G401 (cell line): ENCODE data around the gene ATAD3A. TPM values are rescaled to one million over a fixed set of nuclear protein-coding genes. Genes with fewer than 3 reads are reported as not detected.

Experiments
- DNase-seq: peaks from one replicate; pipeline ENCODE4 v3.0.0-alpha.2; 2015; ENCODE audit warnings: low spot score
- in situ Hi-C: cut with HindIII; loops from 2 replicates; pipeline ENCODE4 v1.10.0; 2016; ENCODE audit warnings: low sequenced_read_pairs, mixed read lengths
- total RNA-seq: library from RNA; depleted of rRNA; stranded (reverse); fragments of >200 nt; shearing (Covaris generic); gene quantifications from 2 replicates; pipeline ENCODE4 v1.2.3, GENCODE V29; 2014; rRNA removed

The ATAD3A gene
- total RNA-seq, 1 experiment from 2014 or later = 111 TPM

DNA sequence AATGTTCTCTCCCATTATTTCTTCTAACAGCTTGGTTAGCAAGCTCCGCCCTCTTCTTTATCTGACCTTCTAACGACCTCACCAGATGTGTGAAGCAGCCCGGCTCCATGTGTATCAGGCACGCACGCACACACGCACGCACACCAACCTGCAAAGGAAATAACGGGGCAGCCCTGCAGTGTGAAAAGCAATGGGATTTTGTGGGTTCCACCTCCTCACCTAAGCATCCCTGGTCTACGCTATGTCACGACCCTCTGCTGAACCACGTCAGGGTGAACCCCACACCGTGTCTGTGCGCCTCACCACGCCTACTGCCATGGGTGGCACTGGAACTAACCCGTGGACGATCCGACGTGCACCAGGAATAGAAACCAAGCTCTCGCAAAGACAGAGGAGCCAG lies 52.3 kb downstream of the ATAD3A start:
- no peak for DNase-seq
- in situ Hi-C loops = loop anchor here (10.0 kb wide), 1 partner anchor 189 kb away; the partner anchor contains the start of gene AURKAIP1

DNA sequence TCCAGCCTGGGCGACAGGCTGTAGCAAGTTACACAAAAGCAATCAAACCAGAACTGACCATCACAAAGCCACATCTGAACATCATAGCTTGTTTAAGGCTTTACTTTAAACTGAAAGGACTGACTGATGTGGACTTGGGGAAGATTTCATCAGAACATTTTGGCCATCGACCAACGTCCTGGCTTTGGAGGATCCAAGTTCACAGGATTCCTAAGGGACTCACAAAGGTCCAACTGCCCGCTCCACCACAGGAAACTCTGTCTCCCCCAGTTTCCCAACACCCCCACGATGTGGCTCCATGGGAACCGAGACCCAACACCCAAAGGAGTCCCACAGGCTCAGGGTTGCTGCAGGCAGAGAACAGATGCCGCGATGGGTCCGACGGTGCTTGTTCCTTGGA lies 53.4 kb downstream of the ATAD3A start:
- in situ Hi-C loops = loop anchor here (10.0 kb wide), 1 partner anchor 191 kb away; the partner anchor contains the start of gene AURKAIP1

GRCh38 chr1:1567152-1567875 lies 55.4 kb downstream of the ATAD3A start:
- DNase-seq = no peak
- in situ Hi-C loops = loop anchor here (10.0 kb wide), 1 partner anchor 193 kb away; the partner anchor contains the start of gene AURKAIP1

More for the DNA sequence above, 53.4 kb downstream of the ATAD3A start:
- no peak for DNase-seq

DNA sequence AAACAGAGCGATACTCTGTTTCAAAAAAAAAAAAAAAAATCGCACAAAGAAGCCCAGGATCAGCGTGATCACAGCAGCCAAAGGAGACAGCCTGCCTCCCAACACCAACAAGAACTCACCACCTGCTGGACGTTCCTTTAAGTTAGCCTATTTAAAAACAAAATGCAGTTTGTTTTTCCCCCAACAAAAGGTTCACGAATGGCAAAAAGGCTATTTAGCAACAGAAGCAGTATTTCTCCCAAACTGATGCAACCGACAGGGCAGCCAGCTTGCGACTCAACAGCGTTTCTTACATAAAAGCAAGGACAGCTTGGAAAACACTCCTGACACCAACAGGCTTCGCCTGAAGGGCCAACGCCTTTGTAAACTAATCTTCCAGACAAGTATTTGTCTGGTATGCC lies 55.9 kb downstream of the ATAD3A start:
- DNase-seq = no peak
- in situ Hi-C loops = loop anchor here (10.0 kb wide), 1 partner anchor 193 kb away; the partner anchor contains the start of gene AURKAIP1

- in situ Hi-C loops = loop anchor here (10.0 kb wide), 1 partner anchor 195 kb away; the partner anchor contains the start of gene AURKAIP1
- DNase-seq = no peak
Observed at GRCh38 chr1:1569341-1569740, 57.4 kb downstream of the ATAD3A start.

DNA sequence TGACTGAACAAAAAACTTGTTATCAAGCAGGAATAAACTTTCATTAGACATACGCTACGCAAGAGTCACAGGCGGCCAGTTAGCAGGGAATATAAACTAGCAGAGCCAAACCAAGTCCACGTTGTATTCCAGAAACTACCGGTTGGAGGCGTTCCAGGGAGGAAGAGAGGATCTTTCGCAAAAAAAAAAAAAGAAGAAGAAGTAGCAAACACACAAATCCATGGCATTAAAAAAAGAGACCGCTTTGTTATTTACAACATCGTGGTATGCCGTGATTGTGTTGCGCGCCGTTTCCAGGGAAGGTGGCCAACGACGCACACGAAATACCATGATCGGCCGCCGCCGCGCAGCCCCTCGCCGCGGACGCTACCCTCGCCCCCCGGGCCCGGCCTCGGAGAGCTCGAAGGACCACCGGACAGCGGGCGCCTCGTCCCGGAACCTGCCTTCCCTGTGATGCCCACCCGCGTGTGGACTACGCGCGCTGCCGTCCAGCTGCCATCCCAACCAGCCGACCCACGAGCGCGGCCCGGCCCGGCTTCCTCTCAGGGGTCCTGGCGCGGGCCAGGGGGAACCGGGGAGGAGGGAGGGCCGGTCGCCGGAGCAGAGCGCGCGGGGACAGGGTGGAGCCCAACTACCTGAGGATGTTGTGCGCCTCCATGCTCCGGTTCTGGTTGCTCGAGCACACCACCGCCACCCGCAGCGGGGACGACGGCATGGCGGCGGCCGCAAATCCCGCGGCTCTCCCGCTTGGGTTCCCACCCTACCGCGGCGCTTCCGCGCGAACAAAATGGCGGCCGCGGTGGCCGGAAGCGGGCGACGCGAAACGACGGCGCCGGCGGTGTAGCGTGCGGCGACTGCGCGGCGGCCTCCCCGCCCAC lies 62.1 kb downstream of the ATAD3A start:
- in situ Hi-C loops = no loop called here
- peak; percentile 37 for DNase-seq

DNA sequence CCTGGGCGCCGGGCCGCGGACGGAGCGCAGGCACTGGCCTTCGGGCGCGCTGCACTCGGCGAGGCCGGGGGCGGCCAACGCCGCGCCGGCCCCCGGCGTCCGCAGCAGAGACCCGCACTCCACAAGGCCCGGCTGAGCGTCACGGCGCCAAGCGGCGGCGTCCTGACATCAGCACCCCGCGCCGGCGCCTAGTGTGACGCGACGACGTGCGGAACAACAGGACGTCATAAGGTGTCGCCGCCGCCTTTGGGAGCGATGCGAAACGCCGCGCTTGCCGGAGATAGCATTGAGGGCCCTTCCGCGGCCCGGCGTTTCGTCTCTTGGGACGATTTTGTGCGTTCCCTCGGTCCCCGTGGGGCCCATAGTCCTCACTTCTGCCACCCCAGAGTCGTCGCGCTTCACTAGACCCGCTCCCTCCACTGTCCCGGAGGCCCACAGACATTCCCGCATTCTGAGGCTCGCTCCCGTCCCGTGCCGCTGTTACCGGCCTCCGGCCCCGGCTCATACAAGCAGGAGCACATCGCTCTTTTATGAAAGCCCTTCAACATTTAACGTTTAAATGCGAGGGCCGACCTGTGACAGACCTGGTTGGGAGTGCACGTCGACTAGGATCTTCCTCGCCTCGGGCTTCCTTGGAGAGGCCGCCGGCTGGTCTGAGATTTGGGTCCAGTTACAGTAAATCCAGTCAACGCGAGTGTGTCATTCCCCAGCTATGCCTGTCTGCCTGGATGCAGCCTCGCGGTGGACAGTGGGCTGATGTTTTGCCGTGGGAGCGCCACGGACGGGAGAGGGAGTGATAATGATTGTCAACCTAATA lies 63.0 kb downstream of the ATAD3A start, which contains the start of gene SSU72:
SSU72 (minus strand) TSS at position 143 of the 817 bp plus-strand sequence. CDS start 306 bp downstream, outside the sequence.
- in situ Hi-C loops = no loop called here
- DNase-seq = peak; percentile 86

DNA sequence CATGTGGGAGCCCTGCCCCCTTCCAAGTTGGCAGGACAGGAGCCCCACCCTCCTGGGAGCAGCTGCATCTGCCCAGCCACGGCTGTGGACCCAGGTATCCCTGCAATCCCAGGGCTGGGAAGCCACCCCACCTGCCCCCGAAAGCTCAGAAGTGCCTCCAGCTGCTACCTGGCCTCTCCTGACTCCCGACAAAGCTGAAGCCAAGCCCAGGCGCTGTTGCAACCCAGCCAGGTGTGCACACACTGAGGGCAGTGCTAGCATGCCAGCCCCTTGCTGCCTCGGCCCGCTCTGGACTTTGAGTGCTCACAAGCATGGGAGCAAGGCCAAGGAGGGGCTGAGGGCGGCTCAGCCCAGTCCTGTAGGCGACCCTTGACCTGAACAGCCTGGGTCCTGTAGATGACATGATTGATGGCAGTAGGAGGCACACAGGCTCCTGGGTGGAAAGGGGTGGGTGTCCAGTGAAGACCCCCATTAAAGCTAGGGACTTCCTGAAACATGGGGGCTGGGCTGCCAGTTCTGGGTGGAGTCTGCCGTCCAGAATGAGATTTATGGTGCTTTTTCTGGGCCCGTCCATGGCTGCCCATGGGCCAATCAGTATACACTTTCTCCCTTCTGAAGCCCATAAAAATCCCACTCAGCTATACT lies 65.5 kb downstream of the ATAD3A start:
- no peak for DNase-seq
- in situ Hi-C loops = no loop called here

GRCh38 chr1:1578371-1578940 lies 66.5 kb downstream of the ATAD3A start:
- in situ Hi-C loops = no loop called here
- DNase-seq = no peak

GRCh38 chr1:1582585-1583346 lies 70.8 kb downstream of the ATAD3A start:
- in situ Hi-C loops = no loop called here
- no peak for DNase-seq

DNA sequence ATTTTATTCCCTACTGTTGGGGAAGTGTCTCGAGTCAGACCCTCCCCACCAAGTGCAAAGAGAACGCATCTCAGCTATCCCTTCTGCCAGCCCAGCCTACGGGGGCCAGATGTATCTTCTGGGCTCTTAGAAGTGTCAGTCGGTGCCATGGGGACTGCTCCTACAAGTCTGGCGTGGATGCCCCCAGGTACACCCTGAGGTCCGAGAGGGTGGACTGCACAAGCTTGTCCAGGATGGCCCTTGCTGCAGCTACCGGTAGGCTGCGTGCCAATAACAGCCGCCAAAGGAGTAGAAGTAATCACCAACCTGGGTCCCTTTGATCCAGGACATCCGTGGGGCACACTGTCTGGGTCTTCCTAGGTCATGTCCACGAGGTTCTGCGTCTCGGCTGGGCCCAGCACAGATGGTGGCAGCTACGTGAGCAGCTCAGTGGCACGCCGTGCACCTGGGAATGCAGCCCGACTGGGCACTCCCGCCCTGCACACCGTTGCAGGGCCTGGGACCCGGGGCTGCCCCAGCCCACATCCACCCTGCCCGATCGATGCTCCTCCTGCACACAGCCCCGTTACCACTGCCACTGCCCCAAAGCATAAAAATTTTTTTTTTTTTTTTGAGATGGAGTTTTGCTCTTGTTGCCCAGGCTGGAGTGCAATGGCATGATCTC lies 71.5 kb downstream of the ATAD3A start:
- in situ Hi-C loops = no loop called here

More for the DNA sequence above, 71.5 kb downstream of the ATAD3A start:
- no peak for DNase-seq

Other genes with a start within 250 kb of the ATAD3A start
- gene UBE2J2, start 238.3 kb upstream of the ATAD3A start, total RNA-seq = 88.4 and 102 TPM in 2 replicates
- 0.71 and 1.2 TPM in 2 replicates for gene SCNN1D, start 231.7 kb upstream of the ATAD3A start, total RNA-seq
- 23.6 and 33.8 TPM in 2 replicates for gene ACAP3, start 204.2 kb upstream of the ATAD3A start, total RNA-seq
- 66.7 and 84.9 TPM in 2 replicates for gene PUSL1, start 203.6 kb upstream of the ATAD3A start, total RNA-seq
- gene INTS11, start 187.5 kb upstream of the ATAD3A start, total RNA-seq = 107 and 109 TPM in 2 replicates
- 22.5 and 23.5 TPM in 2 replicates for gene CPTP, start 187.4 kb upstream of the ATAD3A start, total RNA-seq
- gene TAS1R3, start 180.9 kb upstream of the ATAD3A start, total RNA-seq = 0.14 TPM in 1 of 2 replicates, not detected in the other
- 66.4 and 70.2 TPM in 2 replicates for gene DVL1, start 162.7 kb upstream of the ATAD3A start, total RNA-seq
- 23.0 and 26.7 TPM in 2 replicates for gene MXRA8, start 153.6 kb upstream of the ATAD3A start, total RNA-seq
- gene AURKAIP1, start 137.0 kb upstream of the ATAD3A start, total RNA-seq = 210 and 263 TPM in 2 replicates
- 79.4 and 105 TPM in 2 replicates for gene CCNL2, start 112.8 kb upstream of the ATAD3A start, total RNA-seq
- 60.9 and 75.0 TPM in 2 replicates for gene MRPL20, start 104.9 kb upstream of the ATAD3A start, total RNA-seq
- 0.43 and 0.54 TPM in 2 replicates for gene ANKRD65, start 90.9 kb upstream of the ATAD3A start, total RNA-seq
- 20.3 and 26.8 TPM in 2 replicates for gene VWA1, start 76.5 kb upstream of the ATAD3A start, total RNA-seq
- 0.14 TPM in 1 of 2 replicates, not detected in the other for gene ATAD3C, start 62.5 kb upstream of the ATAD3A start, total RNA-seq
- gene ATAD3B, start 40.4 kb upstream of the ATAD3A start, total RNA-seq = 73.1 and 102 TPM in 2 replicates
- 1.1 TPM in 1 of 2 replicates, not detected in the other for gene TMEM240, start 28.5 kb downstream of the ATAD3A start, total RNA-seq
- 145 and 169 TPM in 2 replicates for gene SSU72, start 62.7 kb downstream of the ATAD3A start, total RNA-seq
- 1.2 and 6.8 TPM in 2 replicates for gene FNDC10, start 88.0 kb downstream of the ATAD3A start, total RNA-seq
- 37.1 and 63.9 TPM in 2 replicates for gene MIB2, start 103.3 kb downstream of the ATAD3A start, total RNA-seq
- gene MMP23B, start 120.0 kb downstream of the ATAD3A start, total RNA-seq = 1.1 and 1.3 TPM in 2 replicates
- gene CDK11B, start 146.8 kb downstream of the ATAD3A start, total RNA-seq = 7.5 and 12.9 TPM in 2 replicates
- 17.8 and 25.2 TPM in 2 replicates for gene SLC35E2B, start 180.6 kb downstream of the ATAD3A start, total RNA-seq
- gene CDK11A, start 212.2 kb downstream of the ATAD3A start, total RNA-seq = 8.6 and 11.7 TPM in 2 replicates